Transverse colon (tissue), 4 donors: ENCODE results near the gene APLP2.

Experiments
- CTCF ChIP-seq, 5 experiments: fragments of 200-600 bp in 3 of 5; fragments of 450-650 bp in 2 of 5; sonication (generic) in 3 of 5; IDR thresholded peaks; 1 replicate in 2 of 5; 2 replicates in 3 of 5; pipeline ENCODE4 v1.5.1; 2016 to 2017; ENCODE audit warnings: antibody characterized with exemption in 5 of 5, inconsistent platforms in 3 of 5, mild to moderate bottlenecking in 2 of 5, moderate library complexity in 1 of 5
- EP300 ChIP-seq: sonication (generic); formaldehyde crosslinking; IDR thresholded peaks from one replicate; pipeline ENCODE4 v1.6.1; 2017; ENCODE audit warnings: antibody characterized with exemption, low read depth
- POLR2A ChIP-seq: fragments of 450-650 bp; IDR thresholded peaks from one replicate; pipeline ENCODE4 v1.6.1; 2016; ENCODE audit warnings: antibody characterized with exemption, mild to moderate bottlenecking, moderate library complexity
- POLR2AphosphoS5 ChIP-seq, 3 donors: sonication (generic); formaldehyde crosslinking; IDR thresholded peaks; one replicate each; pipeline ENCODE4 v1.6.1; 2016; ENCODE audit warnings: antibody characterized with exemption in 3 of 3

- TF ChIP-seq CTCF (IDR thresholded peaks at IDR 0.05) = no peak
- TF ChIP-seq EP300 = no peak
- no peak for TF ChIP-seq POLR2AphosphoS5 (IDR thresholded peaks at IDR 0.05)
- no peak for TF ChIP-seq POLR2A
Measured at GRCh38 chr11:130161441-130162145, 91.9 kb downstream of the APLP2 start.
